ENCODE measurements around the gene OXNAD1. TPM values are rescaled to one million over a fixed set of nuclear protein-coding genes. Genes with fewer than 3 reads are reported as not detected.

Gene OXNAD1
- total and polyA plus RNA-seq, 2 of the 13 experiments (the other 11 are each of a cell fraction or from before 2014, with no cell fraction given), result 9.9 to 18.8 TPM

DNA sequence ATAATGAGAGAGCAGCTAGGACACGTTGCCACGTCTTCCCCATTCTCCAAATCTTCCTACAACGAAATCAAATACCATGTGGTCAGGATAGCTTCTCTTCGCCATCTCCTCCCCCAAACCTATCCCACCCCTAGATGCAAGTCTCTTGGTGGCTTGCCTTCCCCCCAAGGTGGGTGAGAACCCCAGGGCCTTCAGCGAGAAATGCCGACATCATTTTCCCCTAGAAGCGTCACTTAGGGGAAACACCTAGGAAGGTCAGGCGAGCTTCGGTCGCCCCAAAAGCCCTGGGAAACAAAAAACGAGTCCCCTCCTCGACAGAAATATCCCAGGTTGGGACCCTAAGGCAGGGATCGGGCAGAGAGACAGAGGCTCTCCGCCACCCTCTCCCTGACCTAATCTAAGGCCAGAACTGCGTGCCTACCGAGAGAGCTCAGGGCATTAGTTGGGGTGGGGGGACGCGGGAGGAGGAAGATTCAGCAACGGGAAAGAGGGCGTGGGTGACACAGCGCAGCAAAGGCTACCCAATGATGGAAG, 771 bp upstream of the OXNAD1 start:
- H3K9me3 ChIP-seq (ENCODE audit: low read length), result no peaks in the 10 kb centered on the region
- H3K79me2 ChIP-seq (ENCODE audit: insufficient read depth, low read length), result peaks cover 62% of the 10 kb centered on the region
- peak overlapping the region; percentile 90 for H3K9ac ChIP-seq (ENCODE audit: insufficient read depth, low read depth, low read length)
- peaks cover 36% of the 10 kb centered on the region for H3K4me1 ChIP-seq (ENCODE audit: insufficient read depth, low read length)
- no peaks in the 10 kb centered on the region for H4K20me1 ChIP-seq (ENCODE audit: insufficient read depth, low read length)
- no peaks in the 10 kb centered on the region; a peak in 1 of 5 replicates for H3K27me3 ChIP-seq (ENCODE audit: control insufficient read depth in 1 of 2, insufficient read depth in 2 of 2, low read length in 2 of 2)
- 3% methylated on average over 20 of the region's 21 CpGs for WGBS (ENCODE audit: low lambda C conversion rate)
- CTCF ChIA-PET (ENCODE audit: low intra/inter-chr PET ratio, low total read pairs), result interaction anchor here (1.1 kb wide), 1 partner anchor 17 kb away, joined by 3 read pairs; no protein-coding TSS in a partner anchor
- intact Hi-C loops (cut with micrococcal nuclease; ENCODE audit: unreplicated experiment), result loop anchor here (1.0 kb wide), 1 partner anchor 11 kb away; no protein-coding TSS in a partner anchor
- POLR2A ChIA-PET, result interaction anchor here (1.0 to 3.2 kb wide), 7 partner anchors 11 to 1478 kb away, joined by 4 to 112 read pairs (median 4); partner anchors contain the start of gene TBC1D5
- no peak for DNase-seq (ENCODE audit: low spot score)
- H2AFZ ChIP-seq (ENCODE audit: low read length), result peak overlapping the region; percentile 35
- FAIRE-seq, result no peak
- peak overlapping the region; percentile 85 to 97 (median 88) for H3K4me3 ChIP-seq (replicated peaks in 1 of 3; ENCODE audit: insufficient read depth in 1 of 3, low read depth in 2 of 3, low read length in 3 of 3)
- TSS peak; percentile 72 for BruUV-seq (replicated peaks)
- peak; percentile 4 for ATAC-seq
- peak overlapping the region; percentile 76 for H3K27ac ChIP-seq (ENCODE audit: extremely low read length, insufficient read depth, low read length)
- in situ Hi-C loops (cut with HindIII; ENCODE audit: extremely low pct_ligation_motif_present, low pct_unique_long_range_greater_than_20kb), result no loop called here
- H3K36me3 ChIP-seq (replicated peaks in 1 of 2; ENCODE audit: control insufficient read depth in 1 of 2, insufficient read depth in 2 of 2, low read length in 2 of 2), result peaks cover 1 to 30% of the 10 kb centered on the region in 2 experiments; a peak in 3 of 5 replicates
- peak overlapping the region; percentile 86 for H3K4me2 ChIP-seq (ENCODE audit: low read depth, low read length)
- TF ChIP-seq MYC (CRISPR knock-in tag; IDR thresholded peaks at IDR 0.05; ENCODE audit: borderline replicate concordance), result no peak
- no peak for TF ChIP-seq RELA (CRISPR knock-in tag; IDR thresholded peaks at IDR 0.05)
- TF ChIP-seq, protein P1, sequence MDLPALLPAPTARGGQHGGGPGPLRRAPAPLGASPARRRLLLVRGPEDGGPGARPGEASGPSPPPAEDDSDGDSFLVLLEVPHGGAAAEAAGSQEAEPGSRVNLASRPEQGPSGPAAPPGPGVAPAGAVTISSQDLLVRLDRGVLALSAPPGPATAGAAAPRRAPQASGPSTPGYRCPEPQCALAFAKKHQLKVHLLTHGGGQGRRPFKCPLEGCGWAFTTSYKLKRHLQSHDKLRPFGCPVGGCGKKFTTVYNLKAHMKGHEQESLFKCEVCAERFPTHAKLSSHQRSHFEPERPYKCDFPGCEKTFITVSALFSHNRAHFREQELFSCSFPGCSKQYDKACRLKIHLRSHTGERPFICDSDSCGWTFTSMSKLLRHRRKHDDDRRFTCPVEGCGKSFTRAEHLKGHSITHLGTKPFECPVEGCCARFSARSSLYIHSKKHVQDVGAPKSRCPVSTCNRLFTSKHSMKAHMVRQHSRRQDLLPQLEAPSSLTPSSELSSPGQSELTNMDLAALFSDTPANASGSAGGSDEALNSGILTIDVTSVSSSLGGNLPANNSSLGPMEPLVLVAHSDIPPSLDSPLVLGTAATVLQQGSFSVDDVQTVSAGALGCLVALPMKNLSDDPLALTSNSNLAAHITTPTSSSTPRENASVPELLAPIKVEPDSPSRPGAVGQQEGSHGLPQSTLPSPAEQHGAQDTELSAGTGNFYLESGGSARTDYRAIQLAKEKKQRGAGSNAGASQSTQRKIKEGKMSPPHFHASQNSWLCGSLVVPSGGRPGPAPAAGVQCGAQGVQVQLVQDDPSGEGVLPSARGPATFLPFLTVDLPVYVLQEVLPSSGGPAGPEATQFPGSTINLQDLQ (CRISPR knock-in tag; IDR thresholded peaks at IDR 0.05), result no peak
- no peak for TF ChIP-seq NFE2 (CRISPR knock-in tag; IDR thresholded peaks at IDR 0.05)
- TF ChIP-seq NR2F1 (CRISPR knock-in tag; IDR thresholded peaks at IDR 0.05), result no peak
- TF ChIP-seq, protein P2, sequence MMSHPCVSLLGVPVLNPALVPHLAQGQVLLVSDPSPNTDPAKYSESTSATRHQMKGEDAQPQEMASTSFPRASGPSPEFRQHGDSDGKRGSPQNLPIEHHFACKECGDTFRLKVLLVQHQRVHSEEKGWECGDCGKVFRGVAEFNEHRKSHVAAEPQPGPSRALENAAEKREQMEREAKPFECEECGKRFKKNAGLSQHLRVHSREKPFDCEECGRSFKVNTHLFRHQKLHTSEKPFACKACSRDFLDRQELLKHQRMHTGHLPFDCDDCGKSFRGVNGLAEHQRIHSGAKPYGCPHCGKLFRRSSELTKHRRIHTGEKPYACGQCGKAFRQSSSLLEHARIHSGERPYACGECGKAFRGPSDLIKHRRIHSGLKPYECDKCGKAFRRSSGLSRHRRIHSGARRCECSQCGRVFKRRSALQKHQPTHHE (CRISPR knock-in tag; IDR thresholded peaks at IDR 0.05; ENCODE audit: borderline replicate concordance), result no peak
- TF ChIP-seq ATRX (CRISPR knock-in tag; IDR thresholded peaks at IDR 0.05; ENCODE audit: borderline replicate concordance), result no peak
- TF ChIP-seq, protein P3, sequence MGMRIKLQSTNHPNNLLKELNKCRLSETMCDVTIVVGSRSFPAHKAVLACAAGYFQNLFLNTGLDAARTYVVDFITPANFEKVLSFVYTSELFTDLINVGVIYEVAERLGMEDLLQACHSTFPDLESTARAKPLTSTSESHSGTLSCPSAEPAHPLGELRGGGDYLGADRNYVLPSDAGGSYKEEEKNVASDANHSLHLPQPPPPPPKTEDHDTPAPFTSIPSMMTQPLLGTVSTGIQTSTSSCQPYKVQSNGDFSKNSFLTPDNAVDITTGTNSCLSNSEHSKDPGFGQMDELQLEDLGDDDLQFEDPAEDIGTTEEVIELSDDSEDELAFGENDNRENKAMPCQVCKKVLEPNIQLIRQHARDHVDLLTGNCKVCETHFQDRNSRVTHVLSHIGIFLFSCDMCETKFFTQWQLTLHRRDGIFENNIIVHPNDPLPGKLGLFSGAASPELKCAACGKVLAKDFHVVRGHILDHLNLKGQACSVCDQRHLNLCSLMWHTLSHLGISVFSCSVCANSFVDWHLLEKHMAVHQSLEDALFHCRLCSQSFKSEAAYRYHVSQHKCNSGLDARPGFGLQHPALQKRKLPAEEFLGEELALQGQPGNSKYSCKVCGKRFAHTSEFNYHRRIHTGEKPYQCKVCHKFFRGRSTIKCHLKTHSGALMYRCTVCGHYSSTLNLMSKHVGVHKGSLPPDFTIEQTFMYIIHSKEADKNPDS (CRISPR knock-in tag; IDR thresholded peaks at IDR 0.05), result 0 out of 2 replicates have a peak, but pooled peaks have one; percentile 75
- TF ChIP-seq ZNF660 (CRISPR knock-in tag; IDR thresholded peaks at IDR 0.05; ENCODE audit: borderline replicate concordance, low read depth), result no peak
- TF ChIP-seq, protein P4, sequence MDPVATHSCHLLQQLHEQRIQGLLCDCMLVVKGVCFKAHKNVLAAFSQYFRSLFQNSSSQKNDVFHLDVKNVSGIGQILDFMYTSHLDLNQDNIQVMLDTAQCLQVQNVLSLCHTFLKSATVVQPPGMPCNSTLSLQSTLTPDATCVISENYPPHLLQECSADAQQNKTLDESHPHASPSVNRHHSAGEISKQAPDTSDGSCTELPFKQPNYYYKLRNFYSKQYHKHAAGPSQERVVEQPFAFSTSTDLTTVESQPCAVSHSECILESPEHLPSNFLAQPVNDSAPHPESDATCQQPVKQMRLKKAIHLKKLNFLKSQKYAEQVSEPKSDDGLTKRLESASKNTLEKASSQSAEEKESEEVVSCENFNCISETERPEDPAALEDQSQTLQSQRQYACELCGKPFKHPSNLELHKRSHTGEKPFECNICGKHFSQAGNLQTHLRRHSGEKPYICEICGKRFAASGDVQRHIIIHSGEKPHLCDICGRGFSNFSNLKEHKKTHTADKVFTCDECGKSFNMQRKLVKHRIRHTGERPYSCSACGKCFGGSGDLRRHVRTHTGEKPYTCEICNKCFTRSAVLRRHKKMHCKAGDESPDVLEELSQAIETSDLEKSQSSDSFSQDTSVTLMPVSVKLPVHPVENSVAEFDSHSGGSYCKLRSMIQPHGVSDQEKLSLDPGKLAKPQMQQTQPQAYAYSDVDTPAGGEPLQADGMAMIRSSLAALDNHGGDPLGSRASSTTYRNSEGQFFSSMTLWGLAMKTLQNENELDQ (CRISPR knock-in tag; IDR thresholded peaks at IDR 0.05; ENCODE audit: borderline replicate concordance), result no peak
- TF ChIP-seq MEF2D (CRISPR knock-in tag; IDR thresholded peaks at IDR 0.05), result no peak
- TF ChIP-seq ESRRA (CRISPR knock-in tag; IDR thresholded peaks at IDR 0.05; ENCODE audit: low read depth), result no peak
- TF ChIP-seq, protein P5, sequence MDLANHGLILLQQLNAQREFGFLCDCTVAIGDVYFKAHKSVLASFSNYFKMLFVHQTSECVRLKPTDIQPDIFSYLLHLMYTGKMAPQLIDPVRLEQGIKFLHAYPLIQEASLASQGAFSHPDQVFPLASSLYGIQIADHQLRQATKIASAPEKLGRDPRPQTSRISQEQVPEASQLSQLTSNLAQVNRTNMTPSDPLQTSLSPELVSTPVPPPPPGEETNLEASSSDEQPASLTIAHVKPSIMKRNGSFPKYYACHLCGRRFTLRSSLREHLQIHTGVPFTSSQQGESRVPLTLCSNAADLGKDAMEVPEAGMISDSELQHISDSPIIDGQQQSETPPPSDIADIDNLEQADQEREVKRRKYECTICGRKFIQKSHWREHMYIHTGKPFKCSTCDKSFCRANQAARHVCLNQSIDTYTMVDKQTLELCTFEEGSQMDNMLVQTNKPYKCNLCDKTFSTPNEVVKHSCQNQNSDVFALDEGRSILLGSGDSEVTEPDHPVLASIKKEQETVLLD (CRISPR knock-in tag; IDR thresholded peaks at IDR 0.05; ENCODE audit: low read depth), result no peak

All from HepG2 (cell line).